ENCODE data around the gene PLEKHS1.
"Not testable (repeated sequence)": the region's sequence is repeated elsewhere in the genome, so short reads cannot be mapped to it uniquely, and the experiment has no call there.

The PLEKHS1 gene

DNA sequence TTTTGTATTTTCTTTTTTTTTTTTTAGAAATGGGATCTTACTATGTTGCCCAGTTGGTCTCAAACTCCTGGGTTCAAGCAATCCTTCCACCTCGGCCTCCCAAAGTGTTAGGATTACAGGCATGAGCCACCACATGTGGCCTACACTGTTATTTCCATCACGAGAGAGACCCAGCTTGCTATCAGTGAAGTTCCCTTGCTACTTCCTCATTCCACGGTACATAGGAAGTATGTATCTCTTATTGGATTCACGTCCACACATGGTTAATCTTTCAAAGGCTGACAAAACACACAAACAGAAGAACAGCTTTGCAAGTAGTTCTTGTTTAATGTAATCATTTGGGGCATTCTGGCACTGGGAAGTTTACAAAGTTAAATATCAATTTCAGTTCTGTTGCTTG lies 51.5 kb downstream of the PLEKHS1 start:
- DNase-seq: no peak

GRCh38 chr10:113806503-113806902 lies 55.0 kb downstream of the PLEKHS1 start:
- no peak for DNase-seq

DNA sequence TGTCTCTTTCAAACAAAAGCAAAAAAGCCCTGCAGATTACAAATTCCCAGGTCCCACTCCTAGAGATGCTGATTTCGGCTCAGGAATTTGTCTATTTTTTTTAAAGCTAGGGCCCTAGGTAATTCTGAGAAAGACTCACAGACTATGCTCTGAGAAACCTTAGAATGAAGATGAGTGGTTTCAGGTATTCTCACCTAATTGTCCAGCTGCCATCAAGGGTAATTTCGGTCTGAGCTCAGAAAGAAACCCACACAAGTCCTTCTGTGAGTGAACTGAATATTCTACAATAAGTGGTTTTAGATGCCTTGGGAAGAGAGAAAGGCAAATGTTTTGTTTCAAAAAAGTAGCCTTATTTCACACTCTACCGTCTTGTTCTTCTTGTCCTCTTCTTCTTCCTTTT lies 56.7 kb downstream of the PLEKHS1 start:
- no peak for DNase-seq

DNA sequence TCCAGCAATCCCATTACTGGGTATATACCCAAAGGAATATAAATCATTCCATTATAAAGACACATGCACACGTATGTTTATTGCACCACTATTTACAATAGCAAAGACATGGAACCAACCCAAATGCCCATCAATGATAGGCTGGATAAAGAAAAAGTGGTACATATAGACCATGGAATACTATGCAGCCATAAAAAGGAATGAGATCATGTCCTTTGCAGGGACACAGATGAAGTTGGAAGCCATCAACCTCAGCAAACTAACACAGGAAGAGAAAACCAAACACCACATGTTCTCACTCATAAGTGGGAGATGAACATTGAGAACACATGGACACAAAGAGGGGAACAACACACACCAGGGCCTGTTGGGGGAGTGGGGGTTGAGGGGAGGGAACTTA lies 63.2 kb downstream of the PLEKHS1 start:
- not testable (repeated sequence) for DNase-seq

DNA sequence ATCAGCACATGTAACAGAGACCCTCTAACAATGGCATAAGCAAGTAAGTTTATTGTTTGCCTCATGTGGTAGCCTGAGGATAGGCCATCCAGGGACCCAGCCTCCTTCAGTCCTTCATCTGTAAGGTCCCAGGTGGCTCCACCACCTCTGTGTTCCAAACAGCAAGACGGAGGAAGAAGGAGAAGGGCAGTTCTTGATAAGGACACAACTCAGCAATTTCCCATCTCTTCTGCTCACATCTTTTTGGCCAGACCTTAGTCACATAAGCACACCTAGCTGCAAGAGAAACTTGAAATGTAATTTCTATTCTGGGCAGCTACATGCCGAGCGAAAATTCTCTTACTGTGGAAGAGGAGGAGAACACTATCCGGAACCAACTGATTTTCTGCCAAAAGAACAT lies 68.5 kb downstream of the PLEKHS1 start:
- no peak for DNase-seq

DNA sequence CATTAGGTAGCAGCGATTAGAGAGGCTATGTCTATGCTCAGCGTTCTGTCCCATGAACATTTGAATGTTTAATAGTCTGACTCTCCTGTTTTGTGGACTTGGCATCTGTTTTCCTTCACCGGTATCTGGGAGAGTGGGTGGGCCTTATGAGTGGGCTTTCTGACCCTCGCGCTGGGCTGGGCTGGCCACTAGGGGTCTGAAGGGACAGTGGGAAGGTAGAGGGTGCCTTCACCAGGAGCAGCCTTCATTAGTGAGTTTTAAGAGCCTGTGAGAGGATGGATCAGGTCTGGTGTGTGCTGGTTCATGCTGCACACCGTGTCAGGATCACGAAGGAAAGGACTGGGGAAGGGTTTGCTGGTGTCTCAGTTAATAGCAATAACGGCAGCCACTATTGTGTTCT lies 69.0 kb downstream of the PLEKHS1 start:
- no peak for DNase-seq

DNA sequence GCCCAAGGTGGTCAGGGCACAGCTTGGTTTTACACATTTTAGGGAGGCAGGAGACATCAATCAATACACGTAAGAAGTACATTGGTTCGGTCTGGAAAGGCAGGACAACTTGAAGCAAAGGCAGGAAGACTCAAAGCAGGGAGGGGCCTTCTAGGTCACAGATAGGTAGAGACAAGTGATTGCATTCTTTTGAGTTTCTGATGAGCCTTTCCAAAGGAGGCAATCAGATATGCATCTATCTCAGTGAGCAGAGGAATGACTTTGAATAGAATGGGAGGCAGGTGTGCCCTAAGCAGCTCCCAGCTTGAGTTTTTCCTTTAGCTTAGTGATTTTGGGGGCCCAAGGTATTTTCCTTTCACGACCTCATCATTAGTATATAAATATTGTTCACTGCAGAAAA lies 69.8 kb downstream of the PLEKHS1 start:
- not testable (repeated sequence) for DNase-seq

- DNase-seq: no peak
Observed at GRCh38 chr10:113822174-113822573, 70.7 kb downstream of the PLEKHS1 start.

DNA sequence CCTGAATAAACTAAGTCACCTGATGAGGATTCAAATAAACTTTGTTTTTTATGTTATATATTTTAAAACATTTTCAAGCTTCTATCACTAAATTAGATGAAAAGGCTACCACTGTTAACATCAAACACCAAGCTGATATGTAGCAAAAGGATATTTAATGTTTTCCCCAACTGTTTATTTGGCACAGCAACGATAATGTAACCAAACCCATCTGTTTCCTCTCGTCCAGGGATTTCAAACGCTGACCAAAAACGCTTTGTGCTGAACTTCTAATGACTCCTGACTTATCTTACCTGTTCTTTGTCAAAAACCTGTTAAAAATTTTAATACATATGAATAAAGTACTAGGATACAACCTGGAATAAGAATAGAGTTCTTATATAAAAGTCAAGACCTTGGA lies 71.9 kb downstream of the PLEKHS1 start:
- no peak for DNase-seq

DNA sequence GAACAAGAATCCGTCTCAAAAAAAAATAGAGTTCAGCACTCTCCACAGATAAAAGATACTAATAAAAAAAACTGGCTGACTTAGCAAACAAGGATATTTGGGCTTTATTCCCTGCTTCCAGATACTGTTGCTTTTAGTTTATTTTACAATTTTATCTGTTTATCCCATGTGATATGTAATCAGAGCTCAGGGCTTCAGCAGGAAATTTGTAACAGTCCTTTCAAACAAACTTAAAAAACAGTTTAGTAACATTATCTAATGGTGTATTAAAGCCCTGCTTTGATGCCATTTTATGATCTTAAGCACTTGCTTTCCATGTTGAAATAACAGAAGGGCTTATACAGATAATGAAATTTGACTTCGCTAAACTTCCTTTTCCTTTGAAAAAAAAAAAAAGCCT lies 74.3 kb downstream of the PLEKHS1 start:
- no peak for DNase-seq

DNA sequence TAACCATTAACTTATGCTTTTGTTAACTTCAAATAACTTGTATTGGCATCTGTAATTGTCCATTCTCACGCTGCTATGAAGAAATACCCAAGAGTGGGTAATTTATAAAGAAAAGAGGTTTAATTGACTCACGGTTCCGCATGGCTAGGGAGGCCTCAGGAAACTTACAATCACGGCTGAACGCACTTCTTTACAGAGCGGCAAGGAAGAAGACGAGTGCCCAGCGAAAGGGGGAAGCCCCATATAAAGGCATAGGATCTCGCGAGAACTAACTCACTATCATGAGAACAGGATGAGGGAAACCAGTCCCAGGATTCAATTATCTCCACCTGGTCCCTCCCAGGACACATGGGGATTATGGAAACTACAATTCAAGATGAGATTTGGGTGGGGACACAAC lies 77.1 kb downstream of the PLEKHS1 start:
- not testable (repeated sequence) for DNase-seq

All from NCI-H774 (cell line).